Caco-2 (cell line): ENCODE data around the gene TRPM8. TPM values are rescaled to one million over a fixed set of nuclear protein-coding genes. Genes with fewer than 3 reads are reported as not detected.

ENCODE experiments used
- BruUV-seq: library from RNA; stranded (reverse); fragments of 400-500 nt; replicated peaks from 2 replicates; lab custom pipeline; 2021; lab: Mats Ljungman, UMichigan
- CTCF ChIA-PET: fragments of 300-600 bp; sonication (Branson Sonifier 250); formaldehyde crosslinking; loops from one replicate; lab custom pipeline; 2022; ENCODE audit warnings: antibody characterized with exemption; lab: Charles Lee
- POLR2A ChIA-PET: fragments of 300-600 bp; sonication (Branson Sonifier 250); formaldehyde crosslinking; loops from one replicate; lab custom pipeline; 2022; ENCODE audit warnings: antibody characterized with exemption; lab: Charles Lee
- DNase-seq, 2 experiments: peaks; one replicate each; pipeline versions ENCODE4 v3.0.0 to v3.0.0-alpha.2; 2020 to 2022
- H3K27me3 ChIP-seq: replicated peaks from 2 replicates; pipeline ENCODE4 v1.6.0; 2011; ENCODE audit warnings: low read length; ENCODE audit not compliant: control insufficient read depth, insufficient read depth
- H3K36me3 ChIP-seq: 2 replicates; pipeline ENCODE4 v1.5.1; 2011; ENCODE audit warnings: low read length; ENCODE audit not compliant: control insufficient read depth, insufficient read depth
- H3K4me1 ChIP-seq: fragments of 250-450 bp; sonication (Bioruptor Pico); 2 replicates; pipeline ENCODE4 v1.5.1; 2020; ENCODE audit warnings: mild to moderate bottlenecking
- H3K4me3 ChIP-seq: 2 replicates; pipeline ENCODE4 v1.5.1; 2011; ENCODE audit warnings: low read depth, mild to moderate bottlenecking, control low read depth, low read length
- H3K9me3 ChIP-seq: fragments of 250-450 bp; sonication (Bioruptor Pico); 2 replicates; pipeline ENCODE4 v1.5.1; 2020; ENCODE audit warnings: mild to moderate bottlenecking, moderate library complexity
- H3K27ac Mint-ChIP-seq: one replicate; pipeline ENCODE4 v1.8.0; 2022; ENCODE audit warnings: mixed read lengths; ENCODE audit not compliant: unreplicated experiment
- H3K27me3 Mint-ChIP-seq: one replicate; pipeline ENCODE4 v1.8.0; 2022; ENCODE audit warnings: mixed read lengths; ENCODE audit not compliant: insufficient read depth, unreplicated experiment
- H3K36me3 Mint-ChIP-seq: one replicate; pipeline ENCODE4 v1.8.0; 2022; ENCODE audit warnings: mild to moderate bottlenecking, mixed read lengths; ENCODE audit not compliant: insufficient read depth, unreplicated experiment
- H3K4me1 Mint-ChIP-seq: one replicate; pipeline ENCODE4 v1.8.0; 2022; ENCODE audit warnings: low read depth, mixed read lengths; ENCODE audit not compliant: unreplicated experiment
- H3K4me3 Mint-ChIP-seq: one replicate; pipeline ENCODE4 v1.8.0; 2022; ENCODE audit warnings: mild to moderate bottlenecking, moderate library complexity, mixed read lengths; ENCODE audit not compliant: unreplicated experiment
- H3K9me3 Mint-ChIP-seq: one replicate; pipeline ENCODE4 v1.8.0; 2022; ENCODE audit warnings: mixed read lengths; ENCODE audit not compliant: unreplicated experiment
- intact Hi-C: fragments of 100-400 bp; cut with micrococcal nuclease; formaldehyde crosslinking; loops from one replicate; pipeline ENCODE4 v1.10.0; 2022; ENCODE audit not compliant: unreplicated experiment
- total RNA-seq: library from RNA; stranded (reverse); gene quantifications from 2 replicates; pipeline ENCODE4 v1.2.3, GENCODE V29; 2022
- TF ChIP-seq, protein P1 (sequence below), 2 experiments: fragments of 200-600 bp in 1 of 2; IDR thresholded peaks; 1 replicate in 1 of 2; 2 replicates in 1 of 2; pipeline versions ENCODE4 v1.5.1 to v1.8.0; 2011 to 2022; ENCODE audit warnings: antibody characterized with exemption in 1 of 2, control low read depth in 1 of 2, inconsistent platforms in 1 of 2, low read depth in 1 of 2, low read length in 1 of 2, mild to moderate bottlenecking in 1 of 2, moderate library complexity in 1 of 2; ENCODE audit not compliant: insufficient read depth in 1 of 2, severe bottlenecking in 1 of 2, unreplicated experiment in 1 of 2

The TRPM8 gene
- total RNA-seq, 1 experiment from 2014 or later, result not detected

DNA sequence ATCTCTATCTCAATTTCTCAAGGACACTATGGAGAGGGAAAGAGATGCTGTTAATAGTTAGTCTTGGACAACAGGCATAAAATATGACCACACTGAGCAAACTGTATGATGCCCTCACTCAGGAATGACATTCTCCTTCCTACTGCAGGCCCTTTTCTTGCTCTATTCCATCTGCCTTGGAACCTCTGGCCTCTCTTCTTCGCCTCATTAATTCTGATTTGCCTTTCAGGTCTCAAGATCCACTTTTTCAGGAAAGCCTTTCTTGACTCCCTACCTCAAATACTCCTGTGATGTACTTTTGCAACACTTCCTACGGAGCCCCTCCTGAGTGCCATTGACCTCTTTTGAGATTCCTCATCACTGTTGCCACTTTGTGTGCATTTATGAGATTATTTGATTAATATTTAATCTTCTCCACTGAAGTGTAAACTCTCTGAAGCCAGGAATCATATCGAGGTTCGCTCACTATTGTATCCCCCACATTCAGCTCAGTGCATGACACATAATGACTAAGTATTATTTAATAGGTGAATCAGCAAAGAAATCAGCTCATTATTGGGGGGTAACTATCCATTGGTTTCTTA, 112.1 kb downstream of the TRPM8 start:
- Mint-ChIP-seq H3K27ac (no peak overlapping the region), H3K9me3 (peaks cover 27% of the 10 kb centered on the region), H3K36me3 (no peaks in the 10 kb centered on the region), H3K4me3 (no peak overlapping the region), H3K4me1 (no peaks in the 10 kb centered on the region), H3K27me3 (peaks cover 20% of the 10 kb centered on the region)
- no TSS peak for BruUV-seq
- ChIA-PET POLR2A (no interaction called here), CTCF (no interaction called here)
- Histone ChIP-seq H3K9me3 (peaks cover 5% of the 10 kb centered on the region), H3K36me3 (no peaks in the 10 kb centered on the region), H3K4me1 (no peaks in the 10 kb centered on the region), H3K27me3 (no peaks in the 10 kb centered on the region), H3K4me3 (no peak overlapping the region)
- TF ChIP-seq, protein P1, sequence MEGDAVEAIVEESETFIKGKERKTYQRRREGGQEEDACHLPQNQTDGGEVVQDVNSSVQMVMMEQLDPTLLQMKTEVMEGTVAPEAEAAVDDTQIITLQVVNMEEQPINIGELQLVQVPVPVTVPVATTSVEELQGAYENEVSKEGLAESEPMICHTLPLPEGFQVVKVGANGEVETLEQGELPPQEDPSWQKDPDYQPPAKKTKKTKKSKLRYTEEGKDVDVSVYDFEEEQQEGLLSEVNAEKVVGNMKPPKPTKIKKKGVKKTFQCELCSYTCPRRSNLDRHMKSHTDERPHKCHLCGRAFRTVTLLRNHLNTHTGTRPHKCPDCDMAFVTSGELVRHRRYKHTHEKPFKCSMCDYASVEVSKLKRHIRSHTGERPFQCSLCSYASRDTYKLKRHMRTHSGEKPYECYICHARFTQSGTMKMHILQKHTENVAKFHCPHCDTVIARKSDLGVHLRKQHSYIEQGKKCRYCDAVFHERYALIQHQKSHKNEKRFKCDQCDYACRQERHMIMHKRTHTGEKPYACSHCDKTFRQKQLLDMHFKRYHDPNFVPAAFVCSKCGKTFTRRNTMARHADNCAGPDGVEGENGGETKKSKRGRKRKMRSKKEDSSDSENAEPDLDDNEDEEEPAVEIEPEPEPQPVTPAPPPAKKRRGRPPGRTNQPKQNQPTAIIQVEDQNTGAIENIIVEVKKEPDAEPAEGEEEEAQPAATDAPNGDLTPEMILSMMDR (IDR thresholded peaks at IDR 0.05; ENCODE audit: insufficient read depth in 1 of 2, low read depth in 1 of 2, low read length in 1 of 2, severe bottlenecking in 1 of 2, unreplicated experiment in 1 of 2), result no peak
- intact Hi-C loops, result no loop called here
- DNase-seq, result no peak

DNA sequence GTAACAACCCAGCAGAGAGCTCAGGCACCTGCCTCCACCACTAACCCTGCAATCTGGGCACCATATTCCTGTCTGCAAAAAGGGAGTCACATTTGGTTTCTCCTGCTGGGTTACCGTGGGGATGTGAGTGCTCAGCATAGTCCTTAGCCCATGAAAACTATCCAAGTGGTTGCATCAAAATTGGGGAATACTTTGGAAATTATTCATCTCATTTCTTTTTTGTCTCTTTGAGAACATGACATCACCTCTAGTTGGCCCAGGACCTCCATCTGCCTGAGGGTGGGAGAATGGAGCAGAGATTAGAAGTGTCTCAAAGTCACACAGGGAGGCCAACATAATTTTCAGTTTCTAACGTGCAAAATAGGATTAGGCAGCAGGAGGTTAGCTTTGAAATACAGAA, 114.0 kb downstream of the TRPM8 start:
- BruUV-seq, result no TSS peak
- H3K9me3 ChIP-seq, result peaks cover 5% of the 10 kb centered on the region
- H3K27me3 ChIP-seq, result no peaks in the 10 kb centered on the region
- ChIA-PET CTCF (no interaction called here), POLR2A (no interaction called here)
- Mint-ChIP-seq H3K9me3 (peaks cover 31% of the 10 kb centered on the region), H3K27ac (no peak overlapping the region), H3K36me3 (no peaks in the 10 kb centered on the region), H3K27me3 (peaks cover 20% of the 10 kb centered on the region), H3K4me1 (no peaks in the 10 kb centered on the region), H3K4me3 (no peak overlapping the region)
- TF ChIP-seq, protein P1 (IDR thresholded peaks at IDR 0.05; ENCODE audit: insufficient read depth in 1 of 2, low read depth in 1 of 2, low read length in 1 of 2, severe bottlenecking in 1 of 2, unreplicated experiment in 1 of 2), result no peak
- no peaks in the 10 kb centered on the region for H3K36me3 ChIP-seq
- intact Hi-C loops, result no loop called here
- DNase-seq, result no peak
- H3K4me3 ChIP-seq, result no peak overlapping the region
- no peaks in the 10 kb centered on the region for H3K4me1 ChIP-seq

DNA sequence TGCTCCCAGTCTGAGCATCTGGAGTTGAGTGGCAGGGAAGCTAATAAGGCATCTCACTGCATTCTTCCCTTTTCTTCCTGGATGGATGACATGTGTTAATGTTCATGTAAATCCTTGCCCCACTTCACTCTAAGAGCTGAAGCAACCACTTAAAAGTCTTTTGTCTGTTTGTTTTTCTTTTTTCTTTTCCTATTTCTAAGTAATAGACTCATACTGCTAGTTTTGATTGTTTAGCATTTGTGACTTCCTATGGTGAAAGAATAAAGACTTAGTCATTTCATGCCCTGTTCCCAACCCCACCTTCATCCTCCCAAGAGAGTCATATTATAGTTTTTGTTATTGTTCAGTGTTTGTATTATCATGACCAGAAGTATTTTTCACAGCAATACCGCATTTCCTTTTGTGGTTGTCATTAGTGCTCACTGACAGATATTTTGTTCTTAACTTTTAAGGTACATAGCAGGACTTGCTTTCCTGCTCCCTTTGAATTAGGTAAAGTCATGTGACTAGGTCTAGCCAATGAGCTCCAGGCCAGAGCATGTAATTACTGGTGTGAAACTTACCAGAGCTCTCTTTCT, 115.2 kb downstream of the TRPM8 start:
- peaks cover 21% of the 10 kb centered on the region for H3K27me3 Mint-ChIP-seq
- Histone ChIP-seq H3K36me3 (no peaks in the 10 kb centered on the region), H3K4me1 (no peaks in the 10 kb centered on the region), H3K4me3 (no peak overlapping the region), H3K9me3 (peaks cover 5% of the 10 kb centered on the region), H3K27me3 (no peaks in the 10 kb centered on the region)
- intact Hi-C loops, result no loop called here
- ChIA-PET CTCF (no interaction called here), POLR2A (no interaction called here)
- no peak for DNase-seq
- no peak overlapping the region for H3K4me3 Mint-ChIP-seq
- TF ChIP-seq, protein P1 (IDR thresholded peaks at IDR 0.05; ENCODE audit: insufficient read depth in 1 of 2, low read depth in 1 of 2, low read length in 1 of 2, severe bottlenecking in 1 of 2, unreplicated experiment in 1 of 2), result no peak
- no peaks in the 10 kb centered on the region for H3K4me1 Mint-ChIP-seq
- no peak overlapping the region for H3K27ac Mint-ChIP-seq
- no TSS peak for BruUV-seq
- H3K9me3 Mint-ChIP-seq, result peaks cover 34% of the 10 kb centered on the region
- H3K36me3 Mint-ChIP-seq, result no peaks in the 10 kb centered on the region
